Glomerular visceral epithelial cell (primary cell): Measurements from ENCODE around the gene CDH12.
A peak's percentile ranks its signal among the peaks of the same experiment; 100 is the strongest.

Source experiments
- DNase-seq: peaks from one replicate; pipeline ENCODE4 v3.0.0-alpha.2; 2016; ENCODE audit errors: extremely low spot score

The CDH12 gene

DNA sequence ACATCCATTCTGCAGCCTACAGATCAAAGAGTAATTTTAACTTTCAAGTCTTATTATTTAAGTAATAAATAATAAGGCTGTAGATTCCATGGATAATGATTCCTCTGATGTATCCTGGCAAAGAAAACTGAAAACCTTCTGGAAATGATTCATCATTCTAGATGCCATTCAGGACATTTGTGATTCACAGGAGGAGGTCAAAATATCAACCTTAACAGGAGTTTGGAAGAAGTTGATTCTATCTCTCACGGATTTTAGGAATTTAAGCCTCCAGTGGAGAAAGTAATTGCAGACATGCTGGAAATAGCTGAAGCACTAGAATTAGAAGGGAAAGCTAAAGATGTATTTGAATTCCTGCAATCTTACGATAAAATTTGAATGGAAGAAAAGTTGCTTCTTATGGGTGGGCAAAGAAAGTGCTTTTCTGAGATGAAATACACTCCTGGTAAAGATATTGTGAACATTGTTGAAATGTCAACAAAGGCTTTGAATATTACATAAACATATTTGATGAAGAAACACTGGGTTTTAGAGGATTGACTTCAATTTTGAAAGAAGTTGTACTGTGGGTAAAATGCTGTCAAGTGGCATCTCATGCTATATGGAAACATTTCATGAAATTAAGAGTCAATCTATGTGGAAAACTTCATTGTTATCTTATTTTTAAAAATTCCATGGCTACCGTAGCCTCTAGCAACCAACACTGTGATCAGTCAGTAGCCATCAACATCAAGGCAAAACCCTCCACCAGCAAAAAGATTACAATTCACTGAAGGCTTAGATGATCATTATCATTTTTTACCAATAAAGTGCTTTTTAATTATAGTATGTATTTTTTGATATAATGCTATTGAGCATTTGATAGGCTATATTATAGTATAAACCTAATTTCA lies 1141.0 kb downstream of the CDH12 start:
- peak; percentile 7 for DNase-seq

DNA sequence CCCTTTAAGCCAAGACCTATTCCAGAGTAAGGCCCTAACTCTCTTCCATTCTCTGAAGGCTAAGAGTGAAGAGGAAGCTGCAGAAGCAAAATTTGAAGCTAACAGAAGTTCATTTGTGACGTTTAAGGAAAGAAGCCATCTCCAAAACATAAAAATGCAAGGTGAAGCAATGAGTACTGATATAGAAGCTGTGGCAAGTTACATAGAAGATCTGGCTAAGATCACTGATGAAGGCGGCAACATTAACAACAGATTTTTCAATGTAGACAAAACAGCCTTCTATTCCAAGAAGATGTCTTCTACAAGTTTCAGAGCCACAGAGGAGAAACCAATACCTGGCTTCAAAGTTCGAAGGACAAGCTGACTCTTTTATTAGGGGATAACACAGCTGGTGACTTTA lies 1143.4 kb downstream of the CDH12 start:
- no peak for DNase-seq

DNA sequence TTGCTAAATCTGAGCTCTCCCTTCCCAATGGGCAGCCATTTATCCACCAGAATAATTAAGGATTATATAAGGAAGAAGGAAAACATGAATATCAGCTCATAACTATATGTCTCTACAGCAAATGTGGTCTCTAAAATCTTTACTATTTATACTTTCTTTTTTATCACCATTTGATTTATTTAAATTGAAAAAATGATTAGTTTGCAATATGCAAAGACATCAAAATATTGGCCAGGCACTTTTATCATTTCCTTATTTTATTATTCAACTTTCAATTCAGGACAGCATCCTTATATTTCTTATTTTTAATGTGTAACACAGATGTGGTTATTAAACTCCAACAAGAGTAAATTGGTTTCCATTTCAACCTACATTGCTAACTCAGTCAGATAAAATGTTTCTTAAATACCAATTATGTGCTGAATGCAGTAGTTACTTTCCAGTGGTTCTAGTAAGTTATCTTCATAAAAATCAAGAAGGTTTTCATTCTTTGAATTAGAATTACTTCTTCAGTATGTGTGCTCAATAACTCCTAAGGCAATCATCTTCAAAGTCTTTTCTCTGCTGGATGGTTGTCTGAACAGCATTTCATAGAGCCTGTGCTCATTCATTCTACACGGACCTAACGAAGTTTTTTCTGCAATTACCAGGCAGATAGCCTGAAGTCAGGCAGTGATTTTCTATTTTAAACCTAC lies 1148.0 kb downstream of the CDH12 start:
- DNase-seq = no peak

DNA sequence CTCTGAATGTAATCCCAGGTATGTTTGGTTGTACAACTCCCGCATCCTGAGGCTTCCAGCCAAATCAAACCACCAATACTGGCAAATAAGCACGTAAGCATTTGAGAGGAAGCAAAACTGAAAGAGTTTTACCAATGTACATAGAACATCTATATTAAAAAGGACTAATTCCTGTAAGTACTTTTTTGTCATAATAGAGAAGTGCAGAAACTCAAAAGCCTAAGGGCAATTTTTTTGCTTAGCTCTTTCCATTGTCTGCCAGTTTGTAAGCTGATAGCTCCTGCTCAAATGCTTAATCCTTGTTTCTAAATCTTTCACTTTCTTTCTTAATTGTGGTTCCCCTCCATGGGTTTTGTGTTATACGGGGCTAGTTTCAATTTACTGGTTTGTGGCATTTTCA lies 1151.8 kb downstream of the CDH12 start:
- no peak for DNase-seq
